ENCODE measurements around the gene CRY2. TPM values are rescaled to one million over a fixed set of nuclear protein-coding genes. Genes with fewer than 3 reads are reported as not detected.
A peak's percentile ranks its signal among the peaks of the same experiment; 100 is the strongest.
"Not testable (repeated sequence)": the region's sequence is repeated elsewhere in the genome, so short reads cannot be mapped to it uniquely, and the experiment has no call there.

The CRY2 gene
- total and polyA plus RNA-seq, 7 experiments from 2014 or later, result 26.9 to 202 (median 66.0) TPM

DNA sequence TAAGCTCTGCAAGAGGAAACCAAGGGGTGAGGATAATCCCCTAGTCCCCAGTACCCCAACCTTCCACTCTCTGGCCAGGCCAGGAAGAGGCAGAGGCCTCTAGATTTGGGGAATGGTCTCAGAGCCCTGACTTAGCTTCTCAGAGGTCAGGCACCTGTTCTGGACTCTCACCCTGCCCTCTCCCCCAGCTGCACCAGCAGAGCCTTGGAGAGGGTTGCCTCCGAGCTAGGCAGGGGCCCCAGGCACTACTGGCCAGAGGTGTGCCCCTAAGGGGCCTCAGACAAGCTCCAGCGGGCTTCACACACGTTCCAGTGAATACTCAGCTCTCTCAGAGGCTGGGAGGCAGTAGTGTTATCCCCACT lies 51.8 kb downstream of the CRY2 start:
- no peaks in the 10 kb centered on the region for H3K9me3 ChIP-seq (ENCODE audit: control insufficient read depth in 2 of 3, low read length in 3 of 3)
- peaks cover 0 to 5% of the 10 kb centered on the region in 2 donors for H3K27me3 ChIP-seq (ENCODE audit: control insufficient read depth in 2 of 2, insufficient read depth in 2 of 2, low read length in 2 of 2)
- POLR2A ChIA-PET, result no interaction called here
- H3K27ac ChIP-seq (ENCODE audit: low read depth, low read length), result no peak overlapping the region
- no peak overlapping the region for H3K4me3 ChIP-seq (ENCODE audit: low read length)
- no peak overlapping the region for H3K27ac Mint-ChIP-seq
- no peaks in the 10 kb centered on the region for H3K36me3 ChIP-seq (ENCODE audit: control insufficient read depth in 2 of 3, insufficient read depth in 3 of 3, low read length in 3 of 3)
- H3K4me3 Mint-ChIP-seq, result peak overlapping the region; percentile 35 to 79 (median 64)
- ATAC-seq (no peak), DNase-seq (no peak)
- H3K36me3 Mint-ChIP-seq, result no peaks in the 10 kb centered on the region
- intact Hi-C loops (cut with micrococcal nuclease), result loop anchor here (1.0 kb wide), 2 partner anchors 14 to 19 kb away; partner anchors contain the start of gene MAPK8IP1 (in 2 of the 2)
- peaks cover 0 to 8% (median 4%) of the 10 kb centered on the region in 7 donors for H3K4me1 Mint-ChIP-seq
- peaks cover 29 to 48% (median 38%) of the 10 kb centered on the region in 5 donors for H3K27me3 Mint-ChIP-seq
- peaks cover 7 to 9% of the 10 kb centered on the region in 2 donors for H3K4me1 ChIP-seq (ENCODE audit: control insufficient read depth in 2 of 2, insufficient read depth in 2 of 2, low read length in 2 of 2)
- peaks cover 0 to 3% (median 0%) of the 10 kb centered on the region in 11 donors for H3K9me3 Mint-ChIP-seq
- CTCF ChIA-PET, result no interaction called here

DNA sequence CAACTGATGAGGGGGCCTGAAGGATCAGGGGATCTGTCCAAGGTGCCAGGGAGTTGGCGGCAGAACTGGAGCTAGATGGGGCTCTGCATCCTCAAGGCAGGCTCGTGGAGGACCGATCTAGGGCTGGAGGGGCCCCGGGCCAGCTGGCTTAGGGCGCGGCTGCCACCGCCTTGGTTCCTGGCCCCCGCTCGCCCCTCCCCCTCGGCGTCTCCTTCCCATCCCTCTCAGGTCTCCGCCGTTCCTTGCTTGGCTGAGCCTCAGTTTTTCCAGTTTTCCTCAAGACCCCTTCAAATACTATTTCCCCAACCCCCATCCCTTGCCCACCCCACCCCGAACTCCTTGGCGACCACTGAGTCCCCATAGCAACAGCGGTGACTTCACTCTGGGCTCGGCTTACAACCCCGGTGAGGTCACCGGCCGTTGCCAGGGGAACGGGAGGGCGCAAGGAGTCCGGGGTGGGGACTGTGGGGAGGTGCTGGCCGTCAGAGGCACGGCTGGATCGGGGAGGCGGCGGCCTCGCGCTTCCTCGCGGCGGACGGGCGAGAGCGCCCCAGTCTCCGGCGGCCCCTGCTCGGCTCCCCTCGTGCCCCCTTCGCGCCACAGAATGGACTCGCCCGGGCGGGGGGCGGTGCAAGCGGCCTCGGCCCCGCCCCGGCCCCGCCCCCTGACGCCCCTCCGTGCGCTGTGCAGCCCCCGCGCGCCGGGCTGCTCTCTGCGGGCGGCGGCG lies 52.3 kb downstream of the CRY2 start:
- DNase-seq (peak in 6 of 9 donors; percentile 19 to 70 (median 42)), ATAC-seq (peak; percentile 83)
- ChIA-PET CTCF (no interaction called here), POLR2A (no interaction called here)
- H3K4me3 ChIP-seq (ENCODE audit: low read length), result peak overlapping the region; percentile 37
- H3K9me3 ChIP-seq (ENCODE audit: control insufficient read depth in 2 of 3, low read length in 3 of 3), result no peaks in the 10 kb centered on the region
- H3K27me3 ChIP-seq (ENCODE audit: control insufficient read depth in 2 of 2, insufficient read depth in 2 of 2, low read length in 2 of 2), result peaks cover 0 to 5% of the 10 kb centered on the region in 2 donors
- H3K36me3 ChIP-seq (ENCODE audit: control insufficient read depth in 2 of 3, insufficient read depth in 3 of 3, low read length in 3 of 3), result no peaks in the 10 kb centered on the region
- Mint-ChIP-seq H3K4me3 (peak overlapping the region; percentile 35 to 79 (median 64)), H3K4me1 (peaks cover 0 to 9% (median 4%) of the 10 kb centered on the region in 7 donors), H3K36me3 (no peaks in the 10 kb centered on the region), H3K27ac (no peak overlapping the region), H3K27me3 (peaks cover 25 to 48% (median 35%) of the 10 kb centered on the region in 5 donors), H3K9me3 (peaks cover 0 to 3% (median 0%) of the 10 kb centered on the region in 11 donors)
- H3K27ac ChIP-seq (ENCODE audit: low read depth, low read length), result peak overlapping the region; percentile 21
- intact Hi-C loops (cut with micrococcal nuclease), result loop anchor here (1.0 kb wide), 2 partner anchors 14 to 19 kb away; partner anchors contain the start of gene MAPK8IP1 (in 2 of the 2)
- peaks cover 7 to 9% of the 10 kb centered on the region in 2 donors for H3K4me1 ChIP-seq (ENCODE audit: control insufficient read depth in 2 of 2, insufficient read depth in 2 of 2, low read length in 2 of 2)

DNA sequence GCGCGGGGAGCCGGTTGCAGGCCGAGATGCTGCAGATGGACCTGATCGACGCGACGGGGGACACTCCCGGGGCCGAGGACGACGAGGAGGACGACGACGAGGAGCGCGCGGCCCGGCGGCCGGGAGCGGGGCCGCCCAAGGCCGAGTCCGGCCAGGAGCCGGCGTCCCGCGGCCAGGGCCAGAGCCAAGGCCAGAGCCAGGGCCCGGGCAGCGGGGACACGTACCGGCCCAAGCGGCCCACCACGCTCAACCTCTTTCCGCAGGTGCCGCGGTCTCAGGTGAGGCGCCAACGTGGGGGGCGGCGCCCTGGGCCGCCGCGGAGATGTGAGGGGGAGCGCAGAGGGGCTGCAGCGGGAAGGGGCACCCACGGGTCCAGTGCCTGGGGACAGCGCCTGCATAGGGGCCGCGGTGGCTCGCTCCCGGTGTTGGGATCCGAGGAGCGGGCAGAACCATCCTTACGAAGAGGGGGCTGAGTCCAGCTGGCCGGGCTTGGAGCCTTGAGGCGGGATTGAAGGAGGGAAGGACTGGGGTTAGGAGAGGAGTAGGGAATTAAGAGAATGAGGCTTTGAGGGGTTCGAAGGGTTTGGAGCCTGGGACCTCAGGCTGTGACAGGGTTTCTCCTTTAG lies 53.0 kb downstream of the CRY2 start:
- H3K27ac ChIP-seq (ENCODE audit: low read depth, low read length); H3K4me1 ChIP-seq (ENCODE audit: control insufficient read depth in 2 of 2, insufficient read depth in 2 of 2, low read length in 2 of 2); H3K36me3 ChIP-seq (ENCODE audit: control insufficient read depth in 2 of 3, insufficient read depth in 3 of 3, low read length in 3 of 3); H3K9me3 Mint-ChIP-seq; CTCF ChIA-PET; H3K36me3 Mint-ChIP-seq; H3K4me3 ChIP-seq (ENCODE audit: low read length); POLR2A ChIA-PET; H3K9me3 ChIP-seq (ENCODE audit: control insufficient read depth in 2 of 3, low read length in 3 of 3); H3K27me3 ChIP-seq (ENCODE audit: control insufficient read depth in 2 of 2, insufficient read depth in 2 of 2, low read length in 2 of 2); H3K4me1 Mint-ChIP-seq; DNase-seq; ATAC-seq; intact Hi-C loops (cut with micrococcal nuclease): not testable (repeated sequence)
- Mint-ChIP-seq H3K27me3 (peaks cover 19 to 45% (median 29%) of the 10 kb centered on the region in 5 donors), H3K27ac (peak overlapping the region in 1 of 9 donors; percentile 51), H3K4me3 (peak overlapping the region in 9 of 10 donors; percentile 40 to 79 (median 65))

DNA sequence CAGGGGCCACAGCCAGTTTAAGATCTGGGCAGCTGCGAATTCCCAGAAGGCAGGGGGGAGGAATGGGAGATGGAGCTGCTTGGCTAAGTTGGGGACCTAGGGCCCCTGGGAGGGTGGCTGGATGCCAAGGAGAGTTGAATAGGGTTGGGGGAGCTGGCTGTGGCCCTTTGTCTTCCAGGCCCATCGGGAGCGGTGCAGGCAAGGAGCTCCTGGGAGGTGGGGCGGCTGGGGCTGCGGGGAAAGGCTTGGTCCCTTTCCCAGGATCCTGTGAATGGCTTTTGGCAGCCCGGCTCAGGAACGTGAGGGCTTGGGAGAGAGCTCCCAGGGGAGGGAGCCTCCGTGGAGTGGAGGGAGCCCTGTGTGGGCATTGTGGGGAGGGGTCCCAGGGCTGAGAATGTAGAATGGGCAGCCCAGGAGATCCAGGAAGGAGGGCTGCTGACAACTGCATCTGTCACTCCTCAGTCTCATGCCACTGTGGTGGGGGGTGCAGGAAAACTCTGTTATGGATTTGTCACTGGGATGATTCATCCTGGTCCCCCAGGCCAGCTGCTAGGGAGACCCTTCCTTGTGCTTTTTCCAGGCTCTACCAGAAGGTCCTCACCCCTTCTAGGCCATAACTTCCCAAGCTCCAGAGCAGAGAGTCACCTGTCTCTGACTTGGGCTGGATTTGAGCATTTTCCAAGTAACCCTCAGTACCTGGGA lies 53.8 kb downstream of the CRY2 start:
- Histone ChIP-seq H3K27me3 (ENCODE audit: control insufficient read depth in 2 of 2, insufficient read depth in 2 of 2, low read length in 2 of 2) (peaks cover 0 to 5% of the 10 kb centered on the region in 2 donors), H3K9me3 (ENCODE audit: control insufficient read depth in 2 of 3, low read length in 3 of 3) (no peaks in the 10 kb centered on the region), H3K27ac (ENCODE audit: low read depth, low read length) (no peak overlapping the region), H3K36me3 (ENCODE audit: control insufficient read depth in 2 of 3, insufficient read depth in 3 of 3, low read length in 3 of 3) (no peaks in the 10 kb centered on the region), H3K4me1 (ENCODE audit: control insufficient read depth in 2 of 2, insufficient read depth in 2 of 2, low read length in 2 of 2) (peaks cover 7 to 9% of the 10 kb centered on the region in 2 donors), H3K4me3 (ENCODE audit: low read length) (no peak overlapping the region)
- peaks cover 0 to 2% (median 0%) of the 10 kb centered on the region in 11 donors for H3K9me3 Mint-ChIP-seq
- H3K27me3 Mint-ChIP-seq, result peaks cover 19 to 42% (median 26%) of the 10 kb centered on the region in 5 donors
- ChIA-PET POLR2A (interaction anchor here (0.6 kb wide), 1 partner anchor 20 kb away, joined by 3 read pairs; no protein-coding TSS in a partner anchor), CTCF (no interaction called here)
- DNase-seq (no peak), ATAC-seq (no peak)
- intact Hi-C loops (cut with micrococcal nuclease), result no loop called here
- no peak overlapping the region for H3K27ac Mint-ChIP-seq
- peak overlapping the region in 8 of 10 donors; percentile 40 to 79 (median 68) for H3K4me3 Mint-ChIP-seq
- H3K4me1 Mint-ChIP-seq, result peaks cover 0 to 8% (median 4%) of the 10 kb centered on the region in 7 donors
- H3K36me3 Mint-ChIP-seq, result no peaks in the 10 kb centered on the region

- CTCF ChIA-PET, result no interaction called here
- Histone ChIP-seq H3K4me1 (ENCODE audit: control insufficient read depth in 2 of 2, insufficient read depth in 2 of 2, low read length in 2 of 2) (peaks cover 7 to 9% of the 10 kb centered on the region in 2 donors), H3K27me3 (ENCODE audit: control insufficient read depth in 2 of 2, insufficient read depth in 2 of 2, low read length in 2 of 2) (peaks cover 0 to 5% of the 10 kb centered on the region in 2 donors), H3K9me3 (ENCODE audit: control insufficient read depth in 2 of 3, low read length in 3 of 3) (no peaks in the 10 kb centered on the region), H3K36me3 (ENCODE audit: control insufficient read depth in 2 of 3, insufficient read depth in 3 of 3, low read length in 3 of 3) (no peaks in the 10 kb centered on the region), H3K27ac (ENCODE audit: low read depth, low read length) (no peak overlapping the region), H3K4me3 (ENCODE audit: low read length) (no peak overlapping the region)
- H3K27ac Mint-ChIP-seq, result no peak overlapping the region
- H3K27me3 Mint-ChIP-seq, result peaks cover 19 to 42% (median 22%) of the 10 kb centered on the region in 5 donors
- peaks cover 0 to 2% (median 0%) of the 10 kb centered on the region in 11 donors for H3K9me3 Mint-ChIP-seq
- ATAC-seq, result no peak
- H3K4me3 Mint-ChIP-seq, result peak overlapping the region in 2 of 10 donors; percentile 11 to 57
- peaks cover 0 to 8% (median 4%) of the 10 kb centered on the region in 7 donors for H3K4me1 Mint-ChIP-seq
- POLR2A ChIA-PET, result interaction anchor here (0.6 kb wide), 1 partner anchor 20 kb away, joined by 3 read pairs; no protein-coding TSS in a partner anchor
- intact Hi-C loops (cut with micrococcal nuclease), result no loop called here
- H3K36me3 Mint-ChIP-seq, result no peaks in the 10 kb centered on the region
- no peak for DNase-seq
These were observed 54.4 kb downstream of the CRY2 start for GRCh38 chr11:45901626-45902025.

- Histone ChIP-seq H3K27ac (ENCODE audit: low read depth, low read length) (no peak overlapping the region), H3K9me3 (ENCODE audit: control insufficient read depth in 2 of 3, low read length in 3 of 3) (no peaks in the 10 kb centered on the region), H3K4me3 (ENCODE audit: low read length) (no peak overlapping the region), H3K4me1 (ENCODE audit: control insufficient read depth in 2 of 2, insufficient read depth in 2 of 2, low read length in 2 of 2) (peaks cover 7 to 9% of the 10 kb centered on the region in 2 donors), H3K36me3 (ENCODE audit: control insufficient read depth in 2 of 3, insufficient read depth in 3 of 3, low read length in 3 of 3) (no peaks in the 10 kb centered on the region), H3K27me3 (ENCODE audit: control insufficient read depth in 2 of 2, insufficient read depth in 2 of 2, low read length in 2 of 2) (peaks cover 0 to under 1% of the 10 kb centered on the region in 2 donors)
- Mint-ChIP-seq H3K27ac (no peak overlapping the region), H3K27me3 (peaks cover 16 to 36% (median 20%) of the 10 kb centered on the region in 5 donors), H3K36me3 (no peaks in the 10 kb centered on the region), H3K9me3 (peaks cover 0 to 2% (median 0%) of the 10 kb centered on the region in 11 donors), H3K4me3 (no peak overlapping the region), H3K4me1 (peaks cover 0 to 12% (median 7%) of the 10 kb centered on the region in 7 donors)
- intact Hi-C loops (cut with micrococcal nuclease), result no loop called here
- ChIA-PET POLR2A (no interaction called here), CTCF (no interaction called here)
- ATAC-seq (no peak), DNase-seq (no peak)
These were observed 55.4 kb downstream of the CRY2 start for GRCh38 chr11:45902452-45903380.

All from naive thymus-derived CD4-positive, alpha-beta T cell (primary cell).